CD4-positive, alpha-beta T cell treated with Interleukin-12 subunit alpha and Interleukin-12 subunit beta, for 1 hour (primary cell): ENCODE results near the gene PYHIN1.

Source experiments
- DNase-seq: peaks from one replicate; pipeline ENCODE4 v3.0.0-alpha.2; 2020

The PYHIN1 gene

GRCh38 chr1:159015440-159015909 is 84.1 kb downstream of the PYHIN1 start:
- peak; percentile 72 for DNase-seq

GRCh38 chr1:159023723-159024122 is 92.4 kb downstream of the PYHIN1 start:
- DNase-seq = no peak

- no peak for DNase-seq
Measured at GRCh38 chr1:159025043-159025442, 93.7 kb downstream of the PYHIN1 start.
